IPS DF 4.7 (cell line): Measurements from ENCODE around the gene CARD19.

Source experiments
- DNase-seq: peaks from one replicate; pipeline ENCODE4 v3.0.0-alpha.2; 2013; ENCODE audit warnings: low spot score; ENCODE audit errors: extremely low read depth

CARD19 gene

GRCh38 chr9:93117924-93118862 lies 22.2 kb downstream of the CARD19 start:
- no peak for DNase-seq

GRCh38 chr9:93118863-93119702 lies 23.1 kb downstream of the CARD19 start:
- no peak for DNase-seq

- DNase-seq = no peak
Observed at GRCh38 chr9:93119703-93119952, 23.6 kb downstream of the CARD19 start.

DNA sequence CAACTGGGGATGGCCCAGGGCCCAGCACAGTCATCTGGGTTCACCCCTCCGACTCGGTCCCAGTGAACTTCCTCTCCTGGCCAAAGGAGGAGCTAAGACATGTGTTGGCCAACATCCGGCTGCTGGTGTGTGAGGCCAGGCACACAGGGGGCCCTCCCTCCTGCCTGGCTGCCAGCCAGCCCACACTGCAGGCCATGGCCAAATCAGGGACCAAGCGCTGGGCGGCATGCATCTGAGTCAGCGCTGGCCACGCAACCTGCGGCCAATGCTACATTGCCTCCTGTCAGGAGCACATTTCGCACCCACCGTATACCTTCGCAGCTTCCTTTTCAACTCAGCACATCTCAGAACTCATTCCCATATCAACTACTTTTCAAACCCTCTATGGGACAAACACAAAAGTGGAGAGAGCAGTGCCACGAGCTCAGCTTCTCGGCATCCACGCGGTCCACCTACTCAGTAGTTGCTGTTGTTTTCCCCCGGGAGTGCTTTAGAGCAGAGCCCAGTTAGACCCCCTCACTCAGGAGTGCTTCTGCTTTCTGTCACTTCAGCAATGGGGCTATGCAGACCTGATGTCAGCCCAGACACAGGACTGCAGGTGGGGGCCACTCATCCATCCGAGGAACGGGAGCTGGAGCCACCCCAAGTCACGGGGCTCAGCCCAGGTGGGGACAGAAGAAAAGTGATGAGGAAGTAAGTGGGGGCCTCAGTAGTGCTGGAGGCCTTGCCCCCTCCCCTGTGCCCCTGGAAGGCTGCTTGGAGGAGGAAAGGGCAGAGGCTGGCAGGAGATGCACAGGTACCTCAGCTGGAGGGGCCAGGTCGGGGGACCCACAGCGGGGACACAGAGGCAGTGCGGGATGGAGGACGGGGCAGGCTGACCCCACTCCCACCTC lies 24.2 kb downstream of the CARD19 start:
- DNase-seq = no peak

GRCh38 chr9:93120846-93121315 lies 24.9 kb downstream of the CARD19 start:
- no peak for DNase-seq

- no peak for DNase-seq
Observed at GRCh38 chr9:93121316-93122241, 25.6 kb downstream of the CARD19 start.

DNA sequence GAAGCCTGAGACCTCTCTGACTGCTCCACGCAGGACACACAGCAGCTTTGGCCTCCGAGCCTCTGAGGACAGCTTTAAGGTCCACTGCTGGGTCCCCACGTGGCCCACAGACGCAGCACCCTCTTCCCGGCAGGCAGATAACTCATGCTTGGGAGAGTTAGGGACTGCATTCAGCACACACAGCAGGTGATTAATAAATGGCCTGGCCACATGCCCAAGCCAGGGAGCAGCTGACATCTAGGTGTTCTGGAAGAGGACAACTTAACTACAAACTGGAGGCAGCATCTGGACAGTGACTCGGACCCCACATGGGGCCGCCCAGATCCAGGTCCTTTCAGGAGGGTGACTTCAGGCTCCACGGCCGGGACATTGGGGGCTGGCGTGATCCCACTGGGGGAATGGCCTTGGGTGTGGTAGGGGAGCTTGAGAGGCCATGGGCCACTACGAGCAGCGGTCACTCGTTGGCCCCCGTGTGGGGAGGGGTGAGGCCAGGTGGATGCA lies 26.8 kb downstream of the CARD19 start:
- DNase-seq = no peak

DNA sequence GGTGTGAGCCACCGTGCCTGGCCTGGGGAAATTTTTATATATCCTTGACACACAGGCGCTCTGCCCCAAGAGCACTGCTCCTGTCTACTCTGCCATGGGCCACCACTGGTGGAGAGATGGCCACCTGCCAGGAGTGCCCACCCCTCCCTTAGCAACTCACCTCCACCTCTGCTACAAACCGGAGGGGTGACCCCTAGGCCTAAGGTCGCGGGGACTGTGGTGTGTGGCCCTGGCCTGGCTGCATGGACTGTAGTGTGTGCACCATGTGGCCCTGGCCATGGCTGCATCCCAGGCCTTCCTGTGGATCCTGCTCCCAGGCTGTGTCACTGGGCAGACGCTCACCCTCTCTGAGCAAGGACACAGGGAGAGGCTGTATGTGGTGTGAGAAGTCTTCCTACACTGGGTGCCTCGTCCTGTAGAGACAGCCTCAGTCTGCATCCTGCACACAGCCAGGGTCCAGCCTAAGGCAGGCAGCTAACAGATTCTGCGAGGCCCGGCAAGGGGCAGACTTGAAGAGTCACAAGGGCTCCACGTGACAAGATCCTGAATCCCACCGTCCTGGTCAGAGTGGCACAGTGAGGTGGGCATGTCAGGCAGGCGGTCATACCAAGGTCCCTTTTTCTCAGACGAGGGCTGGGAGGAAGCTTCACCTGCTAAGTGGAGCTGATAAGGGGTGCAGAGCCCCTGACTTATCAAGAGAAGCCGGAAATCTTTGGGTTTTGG lies 27.7 kb downstream of the CARD19 start:
- DNase-seq = no peak

- DNase-seq = no peak
Observed at GRCh38 chr9:93124793-93125192, 28.8 kb downstream of the CARD19 start.

GRCh38 chr9:93125331-93125894 lies 29.4 kb downstream of the CARD19 start:
- DNase-seq = no peak

DNA sequence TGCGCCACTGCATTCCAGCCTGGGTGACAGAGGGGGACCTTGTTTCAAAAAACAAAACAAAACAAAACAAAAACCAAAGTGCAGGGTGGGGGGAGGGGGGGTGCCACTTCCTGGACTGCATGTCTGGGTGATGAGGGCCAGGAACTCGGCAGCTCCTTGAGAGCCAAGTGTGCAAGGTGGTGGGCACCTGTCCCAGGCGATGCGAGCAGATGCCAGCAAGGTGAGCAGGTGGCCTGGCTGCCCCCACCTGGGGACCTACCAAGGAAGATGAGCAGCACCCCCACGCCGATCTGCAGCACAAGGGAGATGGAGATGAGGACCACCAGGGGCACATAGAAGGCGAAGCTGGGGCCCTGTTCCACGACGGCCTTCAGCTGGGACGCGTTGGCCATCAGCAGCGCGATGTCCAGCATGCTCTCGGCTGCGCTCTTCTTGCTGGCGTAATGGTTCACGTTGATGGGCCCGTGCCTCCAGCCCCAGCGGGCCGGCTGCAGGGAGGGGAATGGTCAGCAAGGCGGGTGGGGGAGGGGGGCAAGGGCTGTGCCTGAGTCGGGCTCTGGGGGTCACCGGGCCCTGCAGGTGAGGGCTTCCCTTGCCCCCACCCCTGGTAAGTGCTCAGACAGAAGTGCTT lies 30.2 kb downstream of the CARD19 start:
- DNase-seq = no peak

- no peak for DNase-seq
Observed at GRCh38 chr9:93126825-93127368, 30.9 kb downstream of the CARD19 start.

GRCh38 chr9:93127395-93127911 lies 31.4 kb downstream of the CARD19 start:
- no peak for DNase-seq

DNA sequence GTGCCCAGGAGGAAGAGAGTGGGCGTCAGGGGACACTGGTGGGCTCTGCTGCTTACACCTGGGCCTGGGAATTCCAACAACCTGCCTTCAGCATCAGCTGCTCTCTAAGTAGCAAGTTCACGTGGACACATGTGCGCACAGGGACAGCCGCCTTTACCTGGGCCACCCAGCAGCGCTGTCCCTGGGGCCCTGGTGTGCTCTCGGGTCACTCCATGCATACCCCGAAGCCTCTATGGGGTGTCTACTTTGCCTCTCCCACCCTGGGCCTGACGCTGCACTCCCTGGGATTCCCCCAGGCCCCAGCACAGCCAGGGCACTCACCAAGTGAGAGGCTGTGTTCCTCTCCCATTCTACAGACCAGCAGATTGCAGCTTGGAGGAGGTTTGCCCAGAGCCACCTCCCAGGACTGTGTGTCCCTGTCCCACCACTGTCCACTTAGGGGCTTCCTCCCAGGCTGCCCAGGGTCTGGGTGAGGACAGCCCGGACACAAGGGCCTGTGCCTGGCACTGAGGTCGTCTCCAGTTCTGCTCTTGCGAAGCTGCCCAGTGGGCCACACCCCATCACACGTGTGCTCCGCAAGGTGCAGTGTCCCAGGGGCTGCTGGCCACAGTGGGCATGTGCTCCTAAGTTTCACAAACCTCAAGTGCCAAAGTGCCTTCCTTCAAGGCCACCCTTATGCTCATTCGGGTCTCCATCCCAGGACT lies 32.1 kb downstream of the CARD19 start:
- no peak for DNase-seq

DNA sequence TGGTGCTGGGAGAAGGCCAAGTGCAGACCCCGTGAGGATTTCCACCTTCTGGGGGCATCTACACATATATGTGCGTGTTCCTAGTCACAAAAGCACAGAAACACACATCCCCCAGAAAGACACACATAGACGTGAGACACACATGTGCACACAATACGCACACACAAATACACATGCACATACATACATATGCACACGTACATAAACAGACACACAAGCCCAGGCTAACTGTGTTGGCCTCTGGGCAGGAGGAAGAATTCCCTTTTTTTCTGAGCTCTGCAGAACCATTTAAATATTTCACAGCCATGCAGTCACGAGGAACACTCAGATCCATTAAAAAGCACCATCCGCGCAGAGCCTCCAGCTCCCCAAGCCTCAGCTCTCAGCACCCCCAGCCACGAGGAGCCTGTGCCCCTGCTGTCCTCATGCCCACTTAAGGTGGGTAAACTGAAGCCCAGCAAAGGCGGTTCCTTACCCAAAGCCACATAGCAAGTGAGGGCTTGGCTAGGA lies 32.8 kb downstream of the CARD19 start:
- no peak for DNase-seq

GRCh38 chr9:93129286-93129685 lies 33.3 kb downstream of the CARD19 start:
- no peak for DNase-seq
